K562 (cell line): Measurements from ENCODE around the gene CCM2. TPM values are rescaled to one million over a fixed set of nuclear protein-coding genes. Genes with fewer than 3 reads are reported as not detected.

Source experiments
- ATAC-seq: fragments of 200-7000 bp; cut with Tn5 transposase; 3 replicates; pipeline ENCODE4 v1.9.1; 2020; ENCODE audit warnings: moderate library complexity
- BruUV-seq: library from RNA; stranded (reverse); fragments of 400-500 nt; replicated peaks from 2 replicates; lab custom pipeline; 2021; lab: Mats Ljungman, UMichigan
- CTCF ChIA-PET: fragments of 300-600 bp; formaldehyde crosslinking; extraction: SDS; loops from one replicate; lab custom pipeline; 2021; ENCODE audit warnings: low intra/inter-chr PET ratio; lab: Yijun Ruan, JAX
- POLR2A ChIA-PET: fragments of 300-600, 350-650 bp; sonication (Branson Sonifier 250); formaldehyde crosslinking; extraction: SDS; loops from one replicate; lab custom pipeline; 2021; ENCODE audit warnings: antibody characterized with exemption, inconsistent platforms; lab: Yijun Ruan, JAX
- DNase-seq, 4 experiments: peaks; one replicate each; pipeline versions ENCODE4 v3.0.0 to v3.0.0-alpha.2; 2011 to 2018; ENCODE audit warnings: low spot score in 3 of 4, mixed read lengths in 3 of 4; ENCODE audit errors: extremely low read depth in 1 of 4
- FAIRE-seq: peaks from 2 replicates; lab custom pipeline; 2011; peaks lifted over from hg19 to GRCh38; lab: Jason Lieb, UNC
- H2AFZ ChIP-seq: 2 replicates; pipeline ENCODE4 v1.6.0; 2011; ENCODE audit warnings: low read depth, low read length, control low read depth, inconsistent platforms
- H3K27ac ChIP-seq: fragments of 200-600 bp; 3 replicates; pipeline ENCODE4 v1.8.0; 2011; ENCODE audit warnings: low read depth, mild to moderate bottlenecking, control low read depth, inconsistent platforms, low read length, moderate library complexity, mixed read lengths; ENCODE audit errors: extremely low read depth
- H3K27me3 ChIP-seq, 2 experiments: fragments of 300-600 bp in 1 of 2; 2 replicates in 1 of 2; 3 replicates in 1 of 2; pipeline versions ENCODE4 v1.6.0 to v1.8.0; 2011; ENCODE audit warnings: inconsistent platforms in 2 of 2, low read length in 2 of 2, mild to moderate bottlenecking in 1 of 2, mixed read lengths in 1 of 2, moderate library complexity in 1 of 2; ENCODE audit not compliant: control insufficient read depth in 2 of 2, insufficient read depth in 2 of 2
- H3K36me3 ChIP-seq: fragments of 300-600 bp; 3 replicates; pipeline ENCODE4 v1.8.0; 2011; ENCODE audit warnings: mild to moderate bottlenecking, low read length, inconsistent platforms; ENCODE audit not compliant: control insufficient read depth, insufficient read depth
- H3K4me1 ChIP-seq, 2 experiments: fragments of 200-600 bp in 1 of 2; replicated peaks in 1 of 2; 2 replicates in 1 of 2; 3 replicates in 1 of 2; pipeline versions ENCODE4 v1.5.1 to v1.8.0; 2011; ENCODE audit warnings: inconsistent platforms in 2 of 2, low read length in 2 of 2, mild to moderate bottlenecking in 1 of 2, mixed read lengths in 1 of 2, moderate library complexity in 1 of 2; ENCODE audit not compliant: control insufficient read depth in 2 of 2, insufficient read depth in 2 of 2
- H3K4me2 ChIP-seq: 2 replicates; pipeline ENCODE4 v1.6.1; 2011; ENCODE audit warnings: low read length, control low read depth, inconsistent platforms, mixed read lengths; ENCODE audit not compliant: insufficient read depth
- H3K4me3 ChIP-seq: fragments of 200-600 bp; sonication (generic), shearing (Covaris generic); 2 replicates; pipeline ENCODE4 v1.5.1; 2016; ENCODE audit warnings: control low read depth, inconsistent platforms
- H3K79me2 ChIP-seq: fragments of 200-600 bp; 3 replicates; pipeline ENCODE4 v1.8.0; 2011; ENCODE audit warnings: low read length, inconsistent platforms; ENCODE audit not compliant: control insufficient read depth, insufficient read depth
- H3K9ac ChIP-seq, 2 experiments: 2 replicates each; pipeline versions ENCODE4 v1.6.0 to v1.6.1; 2011; ENCODE audit warnings: low read depth in 2 of 2, low read length in 2 of 2, control low read depth in 1 of 2, inconsistent platforms in 1 of 2, mild to moderate bottlenecking in 1 of 2, mixed read lengths in 1 of 2; ENCODE audit not compliant: insufficient read depth in 1 of 2
- H3K9me1 ChIP-seq: one replicate; pipeline ENCODE4 v1.6.0; 2011; ENCODE audit warnings: inconsistent platforms, mild to moderate bottlenecking, low read length, moderate library complexity; ENCODE audit not compliant: control insufficient read depth, insufficient read depth
- H3K9me3 ChIP-seq: replicated peaks from 2 replicates; pipeline ENCODE4 v1.5.1; 2011; ENCODE audit warnings: low read depth, low read length, inconsistent platforms; ENCODE audit not compliant: control insufficient read depth, insufficient read depth
- H4K20me1 ChIP-seq: replicated peaks from 2 replicates; pipeline ENCODE4 v1.6.1; 2011; ENCODE audit warnings: low read length, inconsistent platforms, mixed read lengths; ENCODE audit not compliant: control insufficient read depth, insufficient read depth
- NCOA1 ChIP-seq: fragments of 450-650 bp; IDR thresholded peaks from 2 replicates; pipeline ENCODE4 v1.6.1; 2016; ENCODE audit warnings: low read depth
- NFE2L1 ChIP-seq: fragments of 450-650 bp; IDR thresholded peaks from 2 replicates; pipeline ENCODE4 v1.6.1; 2016; ENCODE audit warnings: missing genetic modification characterization, low read depth, mild to moderate bottlenecking, missing compliant biosample characterization, moderate library complexity, borderline replicate concordance
- PRMT5 ChIP-seq: sonication (generic); formaldehyde crosslinking; IDR thresholded peaks from 2 replicates; pipeline ENCODE4 v1.5.0; 2020; ENCODE audit warnings: missing genetic modification reagents
- SPI1 ChIP-seq: IDR thresholded peaks from 2 replicates; pipeline ENCODE4 v1.6.1; 2011; ENCODE audit warnings: low read depth, low read length, control low read depth, borderline replicate concordance
- SUPT5H ChIP-seq: fragments of 450-650 bp; IDR thresholded peaks from 2 replicates; pipeline ENCODE4 v1.6.1; 2016
- ZNF695 ChIP-seq: fragments of 450-650 bp; formaldehyde crosslinking; IDR thresholded peaks from 2 replicates; pipeline ENCODE4 v1.4.0; 2020; ENCODE audit warnings: mild to moderate bottlenecking, moderate library complexity
- ZNF764 ChIP-seq: fragments of 250-450 bp; sonication (Bioruptor Pico); IDR thresholded peaks from 2 replicates; pipeline ENCODE4 v1.4.0; 2020; ENCODE audit warnings: low read depth, mild to moderate bottlenecking, moderate library complexity
- WGBS: fragments of 100-300 bp; shearing (Covaris generic); methylation state at CpG from one replicate; pipeline ENCODE4 v1.1.6; 2016; ENCODE audit warnings: low coverage, mixed read lengths; ENCODE audit not compliant: insufficient coverage; ENCODE audit errors: missing lambda C conversion rate; 5-methylcytosine and 5-hydroxymethylcytosine counted together
- in situ Hi-C: fragments of 300-500 bp; cut with MboI; formaldehyde crosslinking; loops from 4 replicates; pipeline ENCODE4 v1.15.0; 2018; ENCODE audit warnings: inconsistent platforms, mixed read lengths
- intact Hi-C: fragments of 100-400 bp; cut with micrococcal nuclease; formaldehyde crosslinking; loops from 2 replicates; pipeline ENCODE4 v1.14.2; 2022
- polyA plus RNA-seq, 8 experiments: library from polyadenylated mRNA; depleted of rRNA in 4 of 8; stranded (reverse) in 5 of 8; unstranded in 3 of 8; fragments of >200 nt; fragmentation: Nextera tagmentation in 2 of 8; fragmentation: Illumina TruSeq in 1 of 8; extraction: Ambion mirVana in 2 of 8; extraction: Trizol in 1 of 8; gene quantifications; 2 replicates each; pipeline versions ENCODE4 v1.2.1 to v1.2.3, GENCODE V29; 2011 to 2014; ENCODE audit warnings: inconsistent platforms in 1 of 8, missing spikeins in 1 of 8
- total RNA-seq, 7 experiments: library from RNA; depleted of rRNA in 6 of 7; stranded (reverse); fragments of >200 nt in 6 of 7; fragmentation: Illumina TruSeq in 2 of 7; extraction: Trizol in 2 of 7; gene quantifications; 2 replicates each; pipeline versions ENCODE4 v1.2.1 to v1.2.3, GENCODE V29; 2011 to 2021; ENCODE audit warnings: low replicate concordance in 1 of 7
- TF ChIP-seq, protein P1 (sequence below): fragments of 250-450 bp; sonication (Bioruptor Pico); IDR thresholded peaks from 2 replicates; pipeline ENCODE4 v1.8.0; 2021; ENCODE audit warnings: borderline replicate concordance, mild to moderate bottlenecking, moderate library complexity; ENCODE audit not compliant: poor library complexity, severe bottlenecking
- TF ChIP-seq, protein P2 (sequence below): fragments of 250-450 bp; sonication (Bioruptor Pico); IDR thresholded peaks from 2 replicates; pipeline ENCODE4 v1.4.0; 2020; ENCODE audit warnings: mild to moderate bottlenecking

Gene CCM2
- total and polyA plus RNA-seq, 9 of the 15 experiments (the other 6 are each of a cell fraction or from before 2014, with no cell fraction given): 0.41 to 38.6 (median 25.9) TPM

DNA sequence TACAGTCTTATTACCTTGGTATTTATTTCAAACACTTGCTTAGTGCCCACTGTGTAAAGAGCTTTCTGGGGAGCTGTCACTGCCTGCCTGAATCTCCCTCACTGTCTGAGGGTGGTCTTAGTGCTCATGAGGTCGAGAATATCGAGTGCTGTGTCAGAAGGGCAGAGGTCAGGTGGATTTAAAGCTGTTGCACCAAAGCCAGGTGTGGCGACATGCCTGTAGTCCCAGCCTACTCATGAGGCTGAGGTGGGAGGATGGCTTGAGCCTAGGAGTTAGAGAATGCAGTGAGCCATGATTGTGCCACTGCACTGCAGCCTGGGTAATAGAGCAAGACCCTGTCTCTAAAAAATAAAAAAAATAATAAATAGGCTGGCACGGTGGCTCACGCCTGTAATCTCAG lies 20.9 kb downstream of the CCM2 start:
- Histone ChIP-seq H3K9ac (no peak overlapping the region; a peak in 1 of 4 replicates), H3K4me1 (peaks cover 3 to 4% of the 10 kb centered on the region in 2 experiments; a peak in 2 of 5 replicates), H3K4me2 (no peak overlapping the region), H3K79me2 (peaks cover 63% of the 10 kb centered on the region), H2AFZ (no peak overlapping the region), H3K36me3 (peaks cover 7% of the 10 kb centered on the region; the same call in 1 of the 3 replicates), H3K4me3 (no peak overlapping the region), H4K20me1 (no peaks in the 10 kb centered on the region; the same call in 1 of the 2 replicates), H3K9me3 (no peaks in the 10 kb centered on the region), H3K9me1 (no peaks in the 10 kb centered on the region), H3K27ac (no peak overlapping the region), H3K27me3 (no peaks in the 10 kb centered on the region)
- 60% methylated on average over 5 of the region's 5 CpGs for WGBS
- no peak for TF ChIP-seq NCOA1
- no peak for TF ChIP-seq SPI1
- no peak for TF ChIP-seq PRMT5 (CRISPR knock-in tag)
- TF ChIP-seq NFE2L1 (tag): no peak
- TF ChIP-seq, protein P1, sequence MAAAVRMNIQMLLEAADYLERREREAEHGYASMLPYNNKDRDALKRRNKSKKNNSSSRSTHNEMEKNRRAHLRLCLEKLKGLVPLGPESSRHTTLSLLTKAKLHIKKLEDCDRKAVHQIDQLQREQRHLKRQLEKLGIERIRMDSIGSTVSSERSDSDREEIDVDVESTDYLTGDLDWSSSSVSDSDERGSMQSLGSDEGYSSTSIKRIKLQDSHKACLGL: no peak
- TF ChIP-seq ZNF764 (CRISPR knock-in tag): no peak
- no peak for TF ChIP-seq SUPT5H
- TF ChIP-seq, protein P2, sequence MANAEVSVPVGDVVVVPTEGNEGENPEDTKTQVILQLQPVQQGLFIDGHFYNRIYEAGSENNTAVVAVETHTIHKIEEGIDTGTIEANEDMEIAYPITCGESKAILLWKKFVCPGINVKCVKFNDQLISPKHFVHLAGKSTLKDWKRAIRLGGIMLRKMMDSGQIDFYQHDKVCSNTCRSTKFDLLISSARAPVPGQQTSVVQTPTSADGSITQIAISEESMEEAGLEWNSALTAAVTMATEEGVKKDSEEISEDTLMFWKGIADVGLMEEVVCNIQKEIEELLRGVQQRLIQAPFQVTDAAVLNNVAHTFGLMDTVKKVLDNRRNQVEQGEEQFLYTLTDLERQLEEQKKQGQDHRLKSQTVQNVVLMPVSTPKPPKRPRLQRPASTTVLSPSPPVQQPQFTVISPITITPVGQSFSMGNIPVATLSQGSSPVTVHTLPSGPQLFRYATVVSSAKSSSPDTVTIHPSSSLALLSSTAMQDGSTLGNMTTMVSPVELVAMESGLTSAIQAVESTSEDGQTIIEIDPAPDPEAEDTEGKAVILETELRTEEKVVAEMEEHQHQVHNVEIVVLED (CRISPR knock-in tag): no peak
- no peak for TF ChIP-seq ZNF695 (CRISPR knock-in tag)
- POLR2A ChIA-PET: interaction anchor here (0.6 to 1.2 kb wide), 2 partner anchors 15 to 47 kb away, joined by 3 read pairs; no protein-coding TSS in a partner anchor
- ATAC-seq (no peak; the same call in 2 of the 3 replicates), DNase-seq (no peak), FAIRE-seq (no peak)
- CTCF ChIA-PET: no interaction called here
- intact Hi-C loops: no loop called here
- BruUV-seq: no TSS peak
- in situ Hi-C loops: no loop called here
